ENCODE measurements around the gene MYRFL.
A peak's percentile ranks its signal among the peaks of the same experiment; 100 is the strongest.

Gene MYRFL

DNA sequence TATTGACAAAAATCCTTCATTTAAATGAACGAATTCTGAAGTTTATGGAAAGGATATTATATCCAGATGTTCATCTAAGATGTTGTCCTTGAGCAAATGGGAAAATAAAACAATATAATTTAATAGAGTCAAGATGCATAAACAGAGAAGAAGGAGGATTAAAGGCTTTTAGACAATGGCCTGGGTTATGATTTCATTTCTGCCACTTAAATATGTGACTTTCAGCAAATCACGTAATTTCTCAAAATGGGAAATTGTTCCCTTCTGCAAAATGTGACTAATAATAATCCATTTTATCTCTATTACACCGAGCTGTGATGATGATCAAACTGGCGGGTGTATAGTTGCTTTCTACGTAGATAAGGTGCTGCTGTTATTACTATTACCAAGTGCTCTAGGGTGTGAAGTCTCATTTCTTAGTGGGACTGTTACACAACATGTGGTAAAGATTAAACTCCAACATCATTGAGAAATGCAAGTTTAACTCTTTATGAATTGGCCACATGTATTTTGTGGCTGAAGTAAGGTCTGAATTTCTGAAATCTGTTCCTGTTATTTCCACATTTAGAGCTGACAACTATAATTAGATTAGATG, 157.0 kb downstream of the MYRFL start:
- TF ChIP-seq, protein P1, sequence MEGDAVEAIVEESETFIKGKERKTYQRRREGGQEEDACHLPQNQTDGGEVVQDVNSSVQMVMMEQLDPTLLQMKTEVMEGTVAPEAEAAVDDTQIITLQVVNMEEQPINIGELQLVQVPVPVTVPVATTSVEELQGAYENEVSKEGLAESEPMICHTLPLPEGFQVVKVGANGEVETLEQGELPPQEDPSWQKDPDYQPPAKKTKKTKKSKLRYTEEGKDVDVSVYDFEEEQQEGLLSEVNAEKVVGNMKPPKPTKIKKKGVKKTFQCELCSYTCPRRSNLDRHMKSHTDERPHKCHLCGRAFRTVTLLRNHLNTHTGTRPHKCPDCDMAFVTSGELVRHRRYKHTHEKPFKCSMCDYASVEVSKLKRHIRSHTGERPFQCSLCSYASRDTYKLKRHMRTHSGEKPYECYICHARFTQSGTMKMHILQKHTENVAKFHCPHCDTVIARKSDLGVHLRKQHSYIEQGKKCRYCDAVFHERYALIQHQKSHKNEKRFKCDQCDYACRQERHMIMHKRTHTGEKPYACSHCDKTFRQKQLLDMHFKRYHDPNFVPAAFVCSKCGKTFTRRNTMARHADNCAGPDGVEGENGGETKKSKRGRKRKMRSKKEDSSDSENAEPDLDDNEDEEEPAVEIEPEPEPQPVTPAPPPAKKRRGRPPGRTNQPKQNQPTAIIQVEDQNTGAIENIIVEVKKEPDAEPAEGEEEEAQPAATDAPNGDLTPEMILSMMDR (conservative IDR thresholded peaks at IDR 0.05; ENCODE audit: low read length) = no peak
- TF ChIP-seq EZH2phosphoT487 (IDR thresholded peaks at IDR 0.05; ENCODE audit: borderline replicate concordance) = no peak
- H3F3A ChIP-seq (ENCODE audit: low read depth) = no peaks in the 10 kb centered on the region

DNA sequence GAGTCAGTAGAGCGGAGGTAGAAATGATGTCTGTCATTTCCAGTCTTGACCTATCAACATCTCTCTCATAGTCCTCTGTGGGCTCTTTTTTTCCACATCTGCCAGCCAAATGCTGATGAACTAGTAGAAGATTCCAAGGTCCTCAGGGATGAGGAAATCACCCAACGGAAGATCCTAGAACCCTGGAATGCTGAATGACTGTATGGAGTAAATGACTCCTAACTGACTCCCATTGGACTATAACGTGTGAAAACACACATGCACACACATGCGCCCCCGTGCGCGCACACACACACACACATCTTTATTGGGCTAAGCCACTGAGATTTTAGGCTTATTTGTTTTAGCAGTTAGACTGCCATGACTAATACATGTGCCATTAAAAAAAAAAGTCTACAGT, 159.2 kb downstream of the MYRFL start:
- no peaks in the 10 kb centered on the region for H4K20me1 ChIP-seq (ENCODE audit: insufficient read depth, low read length, poor library complexity, severe bottlenecking)

More for the DNA sequence above, 157.0 kb downstream of the MYRFL start:
- no peaks in the 10 kb centered on the region for H3K79me2 ChIP-seq (ENCODE audit: insufficient read depth, low read length)
- no peaks in the 10 kb centered on the region for H3K9me3 ChIP-seq (ENCODE audit: insufficient read depth, low read depth, low read length)
- H3K36me3 ChIP-seq (ENCODE audit: insufficient read depth, low read length) = no peaks in the 10 kb centered on the region
- no peaks in the 10 kb centered on the region for H3K9me2 ChIP-seq (replicated peaks; ENCODE audit: low read depth, low read length)
- H3K4me1 ChIP-seq (ENCODE audit: insufficient read depth, low read length, poor library complexity, severe bottlenecking) = peaks cover 17% of the 10 kb centered on the region
- no peak overlapping the region for H2AFZ ChIP-seq (ENCODE audit: low read length)
- H3K27me3 ChIP-seq (ENCODE audit: insufficient read depth, low read length, poor library complexity, severe bottlenecking) = no peaks in the 10 kb centered on the region
- H3K4me2 ChIP-seq (ENCODE audit: low read depth, low read length, poor library complexity, severe bottlenecking) = no peak overlapping the region
- H3K9ac ChIP-seq (ENCODE audit: low read depth, low read length, poor library complexity, severe bottlenecking) = no peak overlapping the region
- no peaks in the 10 kb centered on the region for H4K20me1 ChIP-seq (ENCODE audit: insufficient read depth, low read length, poor library complexity, severe bottlenecking)
- H3K4me3 ChIP-seq (ENCODE audit: low read length, poor library complexity, severe bottlenecking) = no peak overlapping the region

DNA sequence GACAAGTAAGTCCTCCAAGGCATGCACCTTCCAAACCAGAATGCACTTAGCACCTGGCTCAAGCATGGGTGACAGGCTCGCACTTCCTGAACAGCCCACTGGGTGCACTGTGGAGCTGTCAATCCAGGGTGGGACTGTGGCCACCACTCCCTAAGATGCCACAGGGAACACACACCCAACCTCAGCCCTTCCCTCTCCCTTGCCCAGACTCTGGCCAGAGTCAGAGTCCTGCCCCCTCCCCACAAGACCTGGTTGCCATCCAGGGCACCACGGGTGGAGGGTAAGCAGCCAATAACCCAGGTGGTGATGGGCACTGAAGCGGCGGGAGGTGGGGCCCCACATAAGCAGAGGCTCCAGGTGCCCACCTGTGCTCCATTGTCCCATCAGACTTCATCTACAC, 160.6 kb downstream of the MYRFL start:
- Histone ChIP-seq H3K36me3 (ENCODE audit: insufficient read depth, low read length) (no peaks in the 10 kb centered on the region), H3K4me1 (ENCODE audit: insufficient read depth, low read length, poor library complexity, severe bottlenecking) (no peaks in the 10 kb centered on the region), H4K20me1 (ENCODE audit: insufficient read depth, low read length, poor library complexity, severe bottlenecking) (no peaks in the 10 kb centered on the region), H2AFZ (ENCODE audit: low read length) (no peak overlapping the region), H3K9me2 (replicated peaks; ENCODE audit: low read depth, low read length) (no peaks in the 10 kb centered on the region), H3K9me3 (ENCODE audit: insufficient read depth, low read depth, low read length) (no peaks in the 10 kb centered on the region), H3K4me3 (ENCODE audit: low read length, poor library complexity, severe bottlenecking) (no peak overlapping the region), H3K4me2 (ENCODE audit: low read depth, low read length, poor library complexity, severe bottlenecking) (no peak overlapping the region), H3K9ac (ENCODE audit: low read depth, low read length, poor library complexity, severe bottlenecking) (no peak overlapping the region), H3F3A (ENCODE audit: low read depth) (no peaks in the 10 kb centered on the region), H3K27me3 (ENCODE audit: insufficient read depth, low read length, poor library complexity, severe bottlenecking) (no peaks in the 10 kb centered on the region), H3K79me2 (ENCODE audit: insufficient read depth, low read length) (no peaks in the 10 kb centered on the region)
- TF ChIP-seq, protein P1 (conservative IDR thresholded peaks at IDR 0.05; ENCODE audit: low read length) = peak; percentile 70
- no peak for TF ChIP-seq EZH2phosphoT487 (IDR thresholded peaks at IDR 0.05; ENCODE audit: borderline replicate concordance)

More for the DNA sequence above, 159.2 kb downstream of the MYRFL start:
- TF ChIP-seq, protein P1 (conservative IDR thresholded peaks at IDR 0.05; ENCODE audit: low read length) = no peak
- TF ChIP-seq EZH2phosphoT487 (IDR thresholded peaks at IDR 0.05; ENCODE audit: borderline replicate concordance) = no peak
- H3K79me2 ChIP-seq (ENCODE audit: insufficient read depth, low read length) = no peaks in the 10 kb centered on the region
- no peaks in the 10 kb centered on the region for H3K9me3 ChIP-seq (ENCODE audit: insufficient read depth, low read depth, low read length)
- no peaks in the 10 kb centered on the region for H3F3A ChIP-seq (ENCODE audit: low read depth)
- no peaks in the 10 kb centered on the region for H3K36me3 ChIP-seq (ENCODE audit: insufficient read depth, low read length)
- no peaks in the 10 kb centered on the region for H3K4me1 ChIP-seq (ENCODE audit: insufficient read depth, low read length, poor library complexity, severe bottlenecking)
- no peak overlapping the region for H3K4me3 ChIP-seq (ENCODE audit: low read length, poor library complexity, severe bottlenecking)
- H2AFZ ChIP-seq (ENCODE audit: low read length) = no peak overlapping the region
- no peak overlapping the region for H3K4me2 ChIP-seq (ENCODE audit: low read depth, low read length, poor library complexity, severe bottlenecking)
- H3K9me2 ChIP-seq (replicated peaks; ENCODE audit: low read depth, low read length) = no peaks in the 10 kb centered on the region
- no peaks in the 10 kb centered on the region for H3K27me3 ChIP-seq (ENCODE audit: insufficient read depth, low read length, poor library complexity, severe bottlenecking)
- H3K9ac ChIP-seq (ENCODE audit: low read depth, low read length, poor library complexity, severe bottlenecking) = no peak overlapping the region
